A673 (cell line): Measurements from ENCODE around the gene FKBP2. TPM values are rescaled to one million over a fixed set of nuclear protein-coding genes. Genes with fewer than 3 reads are reported as not detected.
A peak's percentile ranks its signal among the peaks of the same experiment; 100 is the strongest.

ENCODE experiments used
- BruUV-seq: library from RNA; stranded (reverse); fragments of 400-500 nt; replicated peaks from 2 replicates; lab custom pipeline; 2021; lab: Mats Ljungman, UMichigan
- CTCF ChIA-PET: fragments of 300-600 bp; sonication (Branson Sonifier 250); formaldehyde crosslinking; loops from one replicate; lab custom pipeline; 2022; ENCODE audit warnings: antibody characterized with exemption; lab: Charles Lee
- POLR2A ChIA-PET: fragments of 300-600 bp; sonication (Branson Sonifier 250); formaldehyde crosslinking; loops from one replicate; lab custom pipeline; 2022; ENCODE audit warnings: antibody characterized with exemption; ENCODE audit not compliant: low non-redundant PET; lab: Charles Lee
- DNase-seq: peaks from one replicate; pipeline ENCODE4 v3.0.0-alpha.2; 2015; ENCODE audit warnings: low spot score
- H3K27ac ChIP-seq: fragments of 200-600 bp; sonication (generic); 2 replicates; pipeline ENCODE4 v1.5.1; 2016; ENCODE audit warnings: mixed run types, low read depth, mild to moderate bottlenecking, mixed read lengths, antibody characterized with exemption, low read length; ENCODE audit not compliant: poor library complexity, severe bottlenecking
- H3K27me3 ChIP-seq: fragments of 200-600 bp; sonication (generic); replicated peaks from 2 replicates; pipeline ENCODE4 v1.6.1; 2017; ENCODE audit warnings: mixed run types, low read depth, mild to moderate bottlenecking, mixed read lengths, antibody characterized with exemption, low read length; ENCODE audit not compliant: insufficient read depth, poor library complexity
- H3K36me3 ChIP-seq: fragments of 200-600 bp; sonication (generic); 2 replicates; pipeline ENCODE4 v1.6.1; 2016; ENCODE audit warnings: mixed run types, mild to moderate bottlenecking, mixed read lengths, antibody characterized with exemption, low read length; ENCODE audit not compliant: insufficient read depth, poor library complexity, severe bottlenecking
- H3K4me1 ChIP-seq: fragments of 200-600 bp; sonication (generic); 2 replicates; pipeline ENCODE4 v1.6.1; 2017; ENCODE audit warnings: mixed run types, mild to moderate bottlenecking, mixed read lengths, antibody characterized with exemption, low read length; ENCODE audit not compliant: insufficient read depth, poor library complexity, severe bottlenecking
- H3K4me3 ChIP-seq: fragments of 200-600 bp; sonication (generic); 2 replicates; pipeline ENCODE4 v1.5.1; 2016; ENCODE audit warnings: low read depth, mixed run types, mild to moderate bottlenecking, mixed read lengths, low read length; ENCODE audit not compliant: poor library complexity, severe bottlenecking
- H3K9me3 ChIP-seq: fragments of 200-600 bp; sonication (generic); 2 replicates; pipeline ENCODE4 v1.6.1; 2016; ENCODE audit warnings: mixed run types, low read depth, mild to moderate bottlenecking, mixed read lengths, antibody characterized with exemption, low read length; ENCODE audit not compliant: poor library complexity, severe bottlenecking
- CTCF ChIP-seq: fragments of 300-800, 200-600 bp; sonication (generic); conservative IDR thresholded peaks from 2 replicates; pipeline ENCODE4 v1.5.1; 2017; ENCODE audit warnings: low read depth, mild to moderate bottlenecking, antibody characterized with exemption, low read length, moderate library complexity, mixed read lengths
- EZH2 ChIP-seq: fragments of 200-600 bp; sonication (generic); IDR thresholded peaks from 2 replicates; pipeline ENCODE4 v1.6.1; 2017; ENCODE audit warnings: borderline replicate concordance, low read depth, mild to moderate bottlenecking, mixed read lengths, antibody characterized with exemption, low read length; ENCODE audit not compliant: poor library complexity, severe bottlenecking
- intact Hi-C: fragments of 100-400 bp; cut with micrococcal nuclease; formaldehyde crosslinking; loops from one replicate; pipeline ENCODE4 v1.10.0; 2022; ENCODE audit not compliant: unreplicated experiment
- total RNA-seq: library from RNA; stranded (reverse); gene quantifications from 2 replicates; pipeline ENCODE4 v1.2.3, GENCODE V29; 2021

FKBP2 gene
- total RNA-seq, 1 experiment from 2014 or later: 57.5 TPM

GRCh38 chr11:64220271-64220670, 20.6 kb upstream of the FKBP2 start:
- no peak overlapping the region for H3K4me3 ChIP-seq
- peaks cover 10% of the 10 kb centered on the region for H3K4me1 ChIP-seq
- no peak overlapping the region for H3K27ac ChIP-seq
- no peak for DNase-seq
- CTCF ChIA-PET: no interaction called here
- intact Hi-C loops: no loop called here
- POLR2A ChIA-PET: no interaction called here
- H3K27me3 ChIP-seq: no peaks in the 10 kb centered on the region
- TF ChIP-seq CTCF (no peak), EZH2 (no peak)
- peaks cover 47% of the 10 kb centered on the region for H3K36me3 ChIP-seq
- no peaks in the 10 kb centered on the region for H3K9me3 ChIP-seq
- no TSS peak for BruUV-seq

GRCh38 chr11:64220798-64221197, 20.1 kb upstream of the FKBP2 start:
- intact Hi-C loops: no loop called here

GRCh38 chr11:64222651-64223000, 18.3 kb upstream of the FKBP2 start:
- TF ChIP-seq CTCF (no peak), EZH2 (no peak)
- CTCF ChIA-PET: no interaction called here
- no TSS peak for BruUV-seq
- peaks cover 46% of the 10 kb centered on the region for H3K36me3 ChIP-seq
- no peak overlapping the region for H3K4me3 ChIP-seq
- DNase-seq: no peak
- intact Hi-C loops: no loop called here
- H3K27ac ChIP-seq: peak overlapping the region; percentile 1
- H3K9me3 ChIP-seq: no peaks in the 10 kb centered on the region
- H3K4me1 ChIP-seq: peaks cover 15% of the 10 kb centered on the region
- POLR2A ChIA-PET: no interaction called here
- H3K27me3 ChIP-seq: no peaks in the 10 kb centered on the region

More at GRCh38 chr11:64220798-64221197, 20.1 kb upstream of the FKBP2 start:
- ChIA-PET POLR2A (no interaction called here), CTCF (no interaction called here)
- no TSS peak for BruUV-seq
- no peak for DNase-seq
- Histone ChIP-seq H3K9me3 (no peaks in the 10 kb centered on the region), H3K4me3 (no peak overlapping the region), H3K27ac (no peak overlapping the region), H3K36me3 (peaks cover 46% of the 10 kb centered on the region), H3K27me3 (no peaks in the 10 kb centered on the region), H3K4me1 (peaks cover 7% of the 10 kb centered on the region)
- TF ChIP-seq CTCF: no peak
- TF ChIP-seq EZH2: no peak
